Body of pancreas (tissue), 4 donors: ENCODE results near the gene MAT2A. TPM values are rescaled to one million over a fixed set of nuclear protein-coding genes. Genes with fewer than 3 reads are reported as not detected.
A peak's percentile ranks its signal among the peaks of the same experiment; 100 is the strongest.
"Not testable (repeated sequence)": the region's sequence is repeated elsewhere in the genome, so short reads cannot be mapped to it uniquely, and the experiment has no call there.

Experiments
- ATAC-seq: fragments of 150-250 bp; one replicate; pipeline ENCODE4 v1.9.1; 2016
- DNase-seq, 4 donors: peaks; one replicate each; pipeline ENCODE4 v3.0.0-alpha.2; 2019
- H3K27ac ChIP-seq, 4 donors: fragments of 200-600 bp; sonication (generic); 1 replicate in 3 of 4; 2 replicates in 1 of 4; pipeline versions ENCODE4 v1.5.1 to v1.6.1; 2016 to 2019; ENCODE audit warnings: mild to moderate bottlenecking in 1 of 4, mixed read lengths in 1 of 4, moderate library complexity in 1 of 4
- H3K27me3 ChIP-seq, 2 donors: fragments of 200-600 bp; sonication (generic); one replicate each; pipeline ENCODE4 v1.6.0; 2016; ENCODE audit warnings: mild to moderate bottlenecking in 1 of 2
- H3K36me3 ChIP-seq, 2 donors: fragments of 200-600 bp; sonication (generic); replicated peaks in 1 of 2; 2 replicates each; pipeline ENCODE4 v1.5.1; 2016; ENCODE audit warnings: low read depth in 2 of 2; ENCODE audit not compliant: insufficient read depth in 1 of 2
- H3K4me1 ChIP-seq: fragments of 200-600 bp; sonication (generic); one replicate; pipeline ENCODE4 v1.6.0; 2016
- H3K4me3 ChIP-seq, 2 donors: fragments of 200-600 bp; sonication (generic); 1 replicate in 1 of 2; 2 replicates in 1 of 2; pipeline ENCODE4 v1.5.1; 2016 to 2019
- H3K9me3 ChIP-seq, 3 donors: fragments of 200-600 bp; sonication (generic); 1 replicate in 2 of 3; 2 replicates in 1 of 3; pipeline ENCODE4 v1.5.1; 2016
- CTCF ChIP-seq, 7 experiments: fragments of 450-650 bp in 4 of 7; fragments of 200-600 bp in 3 of 7; sonication (generic) in 3 of 7; IDR thresholded peaks; one replicate each; pipeline ENCODE4 v1.5.1; 2016 to 2019; ENCODE audit warnings: antibody characterized with exemption in 7 of 7
- POLR2A ChIP-seq, 3 donors: fragments of 450-650 bp; IDR thresholded peaks; one replicate each; pipeline ENCODE4 v1.6.1; 2016; ENCODE audit warnings: antibody characterized with exemption in 3 of 3, mild to moderate bottlenecking in 2 of 3
- WGBS, 2 donors: methylation state at CpG; one replicate each; pipeline ENCODE4 v1.1.5; 2017; 5-methylcytosine and 5-hydroxymethylcytosine counted together
- intact Hi-C: fragments of 100-400 bp; cut with DNase I; formaldehyde crosslinking; loops from one replicate; pipeline ENCODE4 v1.15.1; 2023
- total RNA-seq, 2 donors: library from RNA; depleted of rRNA; stranded (reverse); fragments of >200 nt; gene quantifications; one replicate each; pipeline ENCODE4 v1.1.0, GENCODE V29; 2016

Gene MAT2A
- total RNA-seq, 2 donors from 2014 or later: 388 to 576 TPM

- no peak for ATAC-seq
- Histone ChIP-seq H3K27ac (no peak overlapping the region), H3K36me3 (peaks cover 0 to 22% of the 10 kb centered on the region in 2 donors), H3K9me3 (no peaks in the 10 kb centered on the region), H3K4me1 (peaks cover 30% of the 10 kb centered on the region), H3K27me3 (no peaks in the 10 kb centered on the region), H3K4me3 (no peak overlapping the region)
- intact Hi-C loops: loop anchor here (5.0 to 10.0 kb wide), 2 partner anchors 50 to 133 kb away; partner anchors contain the start of gene TMEM150A
- no peak for TF ChIP-seq CTCF (IDR thresholded peaks at IDR 0.05)
- TF ChIP-seq POLR2A (IDR thresholded peaks at IDR 0.05): no peak
- no peak for DNase-seq
- 91 to 97% methylated on average over 3 of the region's 3 CpGs for WGBS, 2 donors
These were observed 16.1 kb downstream of the MAT2A start for GRCh38 chr2:85554980-85555612.

GRCh38 chr2:85557130-85557529, 18.2 kb downstream of the MAT2A start:
- 86 to 93% methylated on average over 5 of the region's 5 CpGs for whole genome bisulfite sequencing, 2 donors

GRCh38 chr2:85558160-85558559, 19.2 kb downstream of the MAT2A start:
- Histone ChIP-seq H3K4me3 (no peak overlapping the region), H3K4me1 (peaks cover 27% of the 10 kb centered on the region), H3K27me3 (no peaks in the 10 kb centered on the region), H3K36me3 (peaks cover 0 to 18% of the 10 kb centered on the region in 2 donors), H3K27ac (no peak overlapping the region), H3K9me3 (no peaks in the 10 kb centered on the region)
- intact Hi-C loops: loop anchor here (10.0 kb wide), 1 partner anchor 47 kb away; the partner anchor contains the start of gene TMEM150A
- 94 to 100% methylated on average over 1 of the region's 1 CpG for WGBS, 2 donors
- ATAC-seq (no peak), DNase-seq (no peak)
- TF ChIP-seq CTCF (IDR thresholded peaks at IDR 0.05): no peak
- TF ChIP-seq POLR2A (IDR thresholded peaks at IDR 0.05): no peak

More at GRCh38 chr2:85557130-85557529, 18.2 kb downstream of the MAT2A start:
- Histone ChIP-seq H3K27ac (no peak overlapping the region), H3K4me3 (no peak overlapping the region), H3K27me3 (no peaks in the 10 kb centered on the region), H3K36me3 (peaks cover 0 to 20% of the 10 kb centered on the region in 2 donors), H3K9me3 (no peaks in the 10 kb centered on the region), H3K4me1 (peaks cover 32% of the 10 kb centered on the region)
- no peak for ATAC-seq
- no peak for DNase-seq
- intact Hi-C loops: loop anchor here (10.0 kb wide), 1 partner anchor 48 kb away; the partner anchor contains the start of gene TMEM150A
- TF ChIP-seq CTCF (IDR thresholded peaks at IDR 0.05) (no peak), POLR2A (IDR thresholded peaks at IDR 0.05) (no peak)

GRCh38 chr2:85560403-85560726, 21.4 kb downstream of the MAT2A start:
- Histone ChIP-seq H3K4me1 (peaks cover 27% of the 10 kb centered on the region), H3K27ac (peak overlapping the region in 3 of 4 donors; percentile 84 to 92 (median 87)), H3K4me3 (peak overlapping the region; percentile 57 to 85)
- H3K9me3 ChIP-seq, intact Hi-C loops, DNase-seq, ATAC-seq, H3K36me3 ChIP-seq, H3K27me3 ChIP-seq: not testable (repeated sequence)
- 36 to 60% methylated on average over 12 of the region's 12 CpGs for WGBS, 2 donors

GRCh38 chr2:85560812-85561279, 21.9 kb downstream of the MAT2A start:
- no peak for ATAC-seq
- H3K27ac ChIP-seq: peak overlapping the region; percentile 74 to 92 (median 86)
- no peak for DNase-seq
- H3K4me1 ChIP-seq: peaks cover 27% of the 10 kb centered on the region
- H3K36me3 ChIP-seq: peaks cover 0 to 2% of the 10 kb centered on the region in 2 donors
- intact Hi-C loops: no loop called here
- H3K4me3 ChIP-seq: peak overlapping the region; percentile 57 to 85
- no peaks in the 10 kb centered on the region for H3K9me3 ChIP-seq
- WGBS, 2 donors: 1 to 5% methylated on average over 13 to 14 of the region's 14 CpGs
- TF ChIP-seq POLR2A (IDR thresholded peaks at IDR 0.05) (no peak), CTCF (IDR thresholded peaks at IDR 0.05) (no peak)
- no peaks in the 10 kb centered on the region for H3K27me3 ChIP-seq
